ENCODE measurements around the gene OR5L2.
"Not testable (repeated sequence)": the region's sequence is repeated elsewhere in the genome, so short reads cannot be mapped to it uniquely, and the experiment has no call there.

Gene OR5L2

GRCh38 chr11:55826919-55827318, at the start of gene OR5L2:
OR5L2 (plus strand) TSS chr11:55827219; CDS start chr11:55827219, 0 bp downstream.
- DNase-seq, result no peak

- no peak for DNase-seq
Measured at GRCh38 chr11:55791606-55792005, 35.4 kb upstream of the OR5L2 start.

- no peak for DNase-seq
Measured at GRCh38 chr11:55793321-55793720, 33.7 kb upstream of the OR5L2 start.

GRCh38 chr11:55795256-55795655, 31.8 kb upstream of the OR5L2 start, which contains the start of gene OR5D14:
OR5D14 (plus strand) TSS chr11:55795556; CDS start chr11:55795556, 0 bp downstream.
- no peak for DNase-seq

- DNase-seq, result no peak
Measured at GRCh38 chr11:55806248-55806647, 20.8 kb upstream of the OR5L2 start.

GRCh38 chr11:55811067-55811466, 16.0 kb upstream of the OR5L2 start, which contains the start of gene OR5L1:
OR5L1 (plus strand) TSS chr11:55811367; CDS start chr11:55811467, 100 bp downstream.
- DNase-seq, result no peak

- DNase-seq, result no peak
Measured at GRCh38 chr11:55819330-55819729, 7.7 kb upstream of the OR5L2 start, which contains the start of gene OR5D18. OR5D18 (plus strand) TSS chr11:55819630; CDS start chr11:55819630, 0 bp downstream.

GRCh38 chr11:55838452-55838851, 11.4 kb downstream of the OR5L2 start, which contains the start of gene OR5D16:
OR5D16 (plus strand) TSS chr11:55838752; CDS start chr11:55838752, 0 bp downstream.
- no peak for DNase-seq

GRCh38 chr11:55847453-55847852, 20.4 kb downstream of the OR5L2 start:
- DNase-seq, result no peak

GRCh38 chr11:55849037-55849436, 22.0 kb downstream of the OR5L2 start:
- no peak for DNase-seq

- DNase-seq, result no peak
Measured at GRCh38 chr11:55852141-55852540, 25.1 kb downstream of the OR5L2 start.

GRCh38 chr11:55854704-55855103, 27.7 kb downstream of the OR5L2 start:
- DNase-seq, result no peak

GRCh38 chr11:55867354-55867753, 40.3 kb downstream of the OR5L2 start:
- not testable (repeated sequence) for DNase-seq

- DNase-seq, result not testable (repeated sequence)
Measured at GRCh38 chr11:55872731-55873130, 45.7 kb downstream of the OR5L2 start.

- DNase-seq, result not testable (repeated sequence)
Measured at GRCh38 chr11:55873146-55873545, 46.1 kb downstream of the OR5L2 start.

Measured in NCI-H774 (cell line).